H1 (cell line): Measurements from ENCODE around the gene TARBP2. TPM values are rescaled to one million over a fixed set of nuclear protein-coding genes. Genes with fewer than 3 reads are reported as not detected.

Source experiments
- BRCA1 ChIP-seq: IDR thresholded peaks from 2 replicates; pipeline ENCODE4 v1.6.1; 2012; ENCODE audit warnings: low read depth, low read length, improper control_type of control experiment
- CHD2 ChIP-seq: IDR thresholded peaks from 2 replicates; pipeline ENCODE4 v1.6.1; 2012; ENCODE audit warnings: low read length, improper control_type of control experiment
- CTCF ChIP-seq, 3 experiments: IDR thresholded peaks; 1 replicate in 2 of 3; 2 replicates in 1 of 3; pipeline versions ENCODE4 v1.5.1 to v1.6.1; 2011; ENCODE audit warnings: low read length in 3 of 3, mild to moderate bottlenecking in 3 of 3, inconsistent platforms in 2 of 3, low read depth in 1 of 3, moderate library complexity in 1 of 3; ENCODE audit not compliant: insufficient read depth in 1 of 3; ENCODE audit errors: control extremely low read depth in 1 of 3
- EP300 ChIP-seq, 2 experiments: IDR thresholded peaks; 1 replicate in 1 of 2; 2 replicates in 1 of 2; pipeline ENCODE4 v1.6.1; 2011 to 2012; ENCODE audit warnings: low read depth in 2 of 2, low read length in 2 of 2, mild to moderate bottlenecking in 2 of 2, borderline replicate concordance in 1 of 2, inconsistent platforms in 1 of 2, moderate library complexity in 1 of 2
- EZH2 ChIP-seq: fragments of 200-600 bp; sonication (generic); IDR thresholded peaks from 2 replicates; pipeline ENCODE4 v1.7.1; 2012; ENCODE audit warnings: low read depth, mild to moderate bottlenecking, moderate library complexity, low read length, inconsistent platforms; ENCODE audit not compliant: severe bottlenecking
- GTF2F1 ChIP-seq: IDR thresholded peaks from 2 replicates; pipeline ENCODE4 v1.6.1; 2012; ENCODE audit warnings: low read depth, low read length, improper control_type of control experiment, borderline replicate concordance
- HDAC2 ChIP-seq, 2 experiments: fragments of 300-600 bp in 1 of 2; sonication (generic) in 1 of 2; IDR thresholded peaks; 2 replicates each; pipeline ENCODE4 v1.6.1; 2011 to 2012; ENCODE audit warnings: low read depth in 2 of 2, low read length in 2 of 2, mild to moderate bottlenecking in 2 of 2, moderate library complexity in 2 of 2, borderline replicate concordance in 1 of 2, inconsistent platforms in 1 of 2
- KDM4A ChIP-seq: IDR thresholded peaks from one replicate; pipeline ENCODE4 v1.7.1; 2012; ENCODE audit warnings: low read depth, mild to moderate bottlenecking, moderate library complexity, low read length, inconsistent platforms; ENCODE audit not compliant: severe bottlenecking
- NRF1 ChIP-seq: IDR thresholded peaks from 2 replicates; pipeline ENCODE4 v1.6.1; 2011; ENCODE audit warnings: mild to moderate bottlenecking, low read depth, low read length, improper control_type of control experiment
- POU5F1 ChIP-seq: IDR thresholded peaks from 2 replicates; pipeline ENCODE4 v1.6.1; 2011; ENCODE audit warnings: low read depth, mild to moderate bottlenecking, low read length, moderate library complexity
- RAD21 ChIP-seq, 2 experiments: IDR thresholded peaks in 1 of 2; conservative IDR thresholded peaks in 1 of 2; 2 replicates each; pipeline ENCODE4 v1.6.1; 2011; ENCODE audit warnings: low read depth in 2 of 2, low read length in 2 of 2, improper control_type of control experiment in 1 of 2, inconsistent platforms in 1 of 2, mild to moderate bottlenecking in 1 of 2, moderate library complexity in 1 of 2
- RNF2 ChIP-seq: fragments of 200-900, 300-1000 bp; sonication (generic); IDR thresholded peaks from 2 replicates; pipeline ENCODE4 v1.7.1; 2016; ENCODE audit warnings: borderline replicate concordance, low read depth, mild to moderate bottlenecking, antibody characterized with exemption, low read length; ENCODE audit not compliant: poor library complexity, severe bottlenecking; ENCODE audit errors: missing control alignments
- RXRA ChIP-seq: IDR thresholded peaks from 2 replicates; pipeline ENCODE4 v1.6.1; 2011; ENCODE audit warnings: low read depth, mild to moderate bottlenecking, low read length, moderate library complexity; ENCODE audit not compliant: insufficient read depth
- SIN3A ChIP-seq, 2 experiments: IDR thresholded peaks in 1 of 2; conservative IDR thresholded peaks in 1 of 2; 2 replicates each; pipeline ENCODE4 v1.6.1; 2011 to 2012; ENCODE audit warnings: low read length in 2 of 2, improper control_type of control experiment in 1 of 2, low read depth in 1 of 2, mild to moderate bottlenecking in 1 of 2
- SP1 ChIP-seq: IDR thresholded peaks from 2 replicates; pipeline ENCODE4 v1.6.1; 2011; ENCODE audit warnings: low read depth, low read length
- SP2 ChIP-seq: IDR thresholded peaks from 2 replicates; pipeline ENCODE4 v1.6.1; 2012; ENCODE audit warnings: mild to moderate bottlenecking, low read length, inconsistent platforms
- SP4 ChIP-seq: IDR thresholded peaks from 2 replicates; pipeline ENCODE4 v1.6.1; 2012; ENCODE audit warnings: low read length, inconsistent platforms
- SRF ChIP-seq: IDR thresholded peaks from 2 replicates; pipeline ENCODE4 v1.6.1; 2011; ENCODE audit warnings: mild to moderate bottlenecking, low read depth, low read length, moderate library complexity
- USF2 ChIP-seq: IDR thresholded peaks from 2 replicates; pipeline ENCODE4 v1.6.1; 2011; ENCODE audit warnings: low read length, improper control_type of control experiment
- polyA plus RNA-seq, 7 experiments: library from polyadenylated mRNA; depleted of rRNA in 3 of 7; stranded (reverse) in 5 of 7; unstranded in 2 of 7; fragments of >200 nt in 5 of 7; fragments of 200-250 nt in 2 of 7; gene quantifications; 1 replicate in 5 of 7; 2 replicates in 1 of 7; 4 replicates in 1 of 7; pipeline versions ENCODE4 v1.2.1 to v1.2.3, GENCODE V29; 2011 to 2013; ENCODE audit warnings: missing spikeins in 2 of 7, mixed read lengths in 2 of 7
- total RNA-seq: library from RNA; stranded (reverse); fragmentation: NEBNext Ultra II Directional; extraction: Animal tissue kit (Norgen Biotek cat#: 25700); gene quantifications from 2 replicates; pipeline ENCODE4 v1.2.1, GENCODE V29; 2021

TARBP2 gene
- total and polyA plus RNA-seq, 2 of the 8 experiments (the other 6 are each of a cell fraction or from before 2014, with no cell fraction given), result 69.9 to 122 TPM

GRCh38 chr12:53508534-53509170, 7.6 kb downstream of the TARBP2 start (continued):
- TF ChIP-seq POU5F1, result no peak
- TF ChIP-seq EZH2, result no peak
- TF ChIP-seq GTF2F1, result no peak
- no peak for TF ChIP-seq EP300 (IDR thresholded peaks at IDR 0.05; ENCODE audit: borderline replicate concordance in 1 of 2, low read depth in 2 of 2, low read length in 2 of 2)
- no peak for TF ChIP-seq RXRA
- no peak for TF ChIP-seq SP4
- no peak for TF ChIP-seq USF2
- no peak for TF ChIP-seq SP1
- no peak for TF ChIP-seq CHD2
- TF ChIP-seq SIN3A (conservative IDR thresholded peaks at IDR 0.05 in 1 of 2, IDR thresholded peaks at IDR 0.05 in 1 of 2; ENCODE audit: low read depth in 1 of 2, low read length in 2 of 2), result peak in 1 of 2 experiments; percentile 49; a peak in 1 of 4 replicates
- TF ChIP-seq CTCF (IDR thresholded peaks at IDR 0.05; ENCODE audit: control extremely low read depth in 1 of 3, insufficient read depth in 1 of 3, low read depth in 1 of 3, low read length in 3 of 3), result peak; percentile 94 to 99 (median 98)
- TF ChIP-seq NRF1, result no peak
- TF ChIP-seq SP2, result no peak
- no peak for TF ChIP-seq SRF
- TF ChIP-seq RAD21 (IDR thresholded peaks at IDR 0.05 in 1 of 2, conservative IDR thresholded peaks at IDR 0.05 in 1 of 2; ENCODE audit: low read depth in 2 of 2, low read length in 2 of 2), result peak; percentile 99
- no peak for TF ChIP-seq RNF2
- no peak for TF ChIP-seq BRCA1
- TF ChIP-seq KDM4A, result no peak
- TF ChIP-seq HDAC2 (IDR thresholded peaks at IDR 0.05; ENCODE audit: borderline replicate concordance in 1 of 2, low read depth in 2 of 2, low read length in 2 of 2), result no peak
